SK-MEL-5 (cell line): Measurements from ENCODE around the gene NEBL. TPM values are rescaled to one million over a fixed set of nuclear protein-coding genes. Genes with fewer than 3 reads are reported as not detected.
A peak's percentile ranks its signal among the peaks of the same experiment; 100 is the strongest.

Experiments
- DNase-seq: peaks from one replicate; pipeline ENCODE4 v3.0.0-alpha.2; 2016; ENCODE audit warnings: low read depth, low spot score
- in situ Hi-C: cut with HindIII; loops from 2 replicates; pipeline ENCODE4 v1.10.0; 2016; ENCODE audit warnings: low sequenced_read_pairs, high pct_unique_total_duplicates, low pct_unique_long_range_greater_than_20kb
- total RNA-seq: library from RNA; depleted of rRNA; stranded (reverse); fragments of >200 nt; shearing (Covaris generic); gene quantifications from 2 replicates; pipeline ENCODE4 v1.2.3, GENCODE V29; 2014

The NEBL gene
- total RNA-seq, 1 experiment from 2014 or later = under 0.01 TPM

GRCh38 chr10:20835335-20835734 lies 61.8 kb downstream of the NEBL start:
- in situ Hi-C loops = no loop called here
- no peak for DNase-seq

GRCh38 chr10:20834825-20835224 lies 62.3 kb downstream of the NEBL start:
- in situ Hi-C loops = no loop called here

GRCh38 chr10:20822825-20823224 lies 74.3 kb downstream of the NEBL start:
- in situ Hi-C loops = no loop called here

More at GRCh38 chr10:20834825-20835224, 62.3 kb downstream of the NEBL start:
- DNase-seq = no peak

GRCh38 chr10:20817646-20818045 lies 79.5 kb downstream of the NEBL start:
- in situ Hi-C loops = no loop called here
- DNase-seq = no peak

More at GRCh38 chr10:20822825-20823224, 74.3 kb downstream of the NEBL start:
- no peak for DNase-seq

GRCh38 chr10:20817116-20817515 lies 80.0 kb downstream of the NEBL start:
- in situ Hi-C loops = no loop called here
- no peak for DNase-seq

DNA sequence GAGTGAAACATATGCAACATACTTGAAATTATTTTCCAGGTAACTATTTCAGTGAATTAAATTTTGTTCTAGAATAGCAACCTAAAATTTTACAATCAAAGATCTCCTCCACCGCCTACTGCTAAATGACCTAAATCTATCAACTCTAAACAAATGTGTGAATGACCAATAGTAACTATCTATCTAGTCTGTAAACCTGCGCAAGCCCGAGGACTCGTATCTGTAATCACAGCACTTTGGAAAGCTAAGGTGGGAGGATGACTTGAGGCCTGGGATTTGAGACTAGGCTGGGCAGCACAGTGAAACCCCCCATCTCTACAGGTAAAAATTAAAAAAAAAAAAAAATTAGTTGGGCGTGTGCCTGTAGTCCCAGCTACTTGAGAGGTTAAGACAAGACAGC lies 83.0 kb downstream of the NEBL start:
- no peak for DNase-seq
- in situ Hi-C loops = no loop called here

- in situ Hi-C loops = no loop called here
- DNase-seq = no peak
Observed at GRCh38 chr10:20811131-20811530, 86.0 kb downstream of the NEBL start.

DNA sequence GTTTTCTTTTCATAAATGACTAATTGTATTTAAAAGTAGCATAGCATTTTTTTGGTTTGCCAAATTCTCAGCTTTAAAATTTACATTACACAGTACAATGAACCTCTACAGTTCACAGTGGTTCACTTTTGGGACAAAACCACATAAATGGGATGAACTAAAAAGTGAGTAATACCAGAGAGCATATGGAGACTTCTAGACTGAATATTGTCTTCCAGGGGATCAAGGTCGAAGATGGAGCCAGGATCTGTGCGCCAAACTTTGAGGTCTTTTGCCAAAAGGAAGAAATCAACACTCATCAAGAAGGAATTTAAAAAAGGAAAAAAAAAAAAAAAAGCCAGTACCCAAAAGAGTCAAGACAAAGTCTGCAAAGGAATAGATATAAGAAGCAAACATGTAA lies 87.5 kb downstream of the NEBL start:
- in situ Hi-C loops = no loop called here
- DNase-seq = no peak

DNA sequence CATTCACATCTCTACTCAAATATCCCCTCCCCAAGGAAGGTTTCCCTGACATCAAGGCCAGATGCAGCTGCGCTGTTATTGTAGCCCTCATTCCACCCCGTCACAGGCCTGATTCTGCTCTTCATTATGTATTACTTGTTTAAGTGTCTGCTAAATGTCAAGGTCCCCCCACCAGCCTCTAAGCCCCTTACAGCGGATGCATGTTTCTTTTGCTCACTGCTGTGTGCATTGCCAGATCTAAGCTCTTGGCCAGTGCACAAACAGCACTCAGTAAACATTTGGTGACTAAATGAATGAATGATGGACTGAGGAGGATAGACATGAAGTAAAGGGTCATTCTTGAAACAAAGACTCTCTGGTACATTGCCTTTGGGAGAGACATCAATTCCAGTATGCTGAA lies 90.6 kb downstream of the NEBL start:
- in situ Hi-C loops = no loop called here

DNA sequence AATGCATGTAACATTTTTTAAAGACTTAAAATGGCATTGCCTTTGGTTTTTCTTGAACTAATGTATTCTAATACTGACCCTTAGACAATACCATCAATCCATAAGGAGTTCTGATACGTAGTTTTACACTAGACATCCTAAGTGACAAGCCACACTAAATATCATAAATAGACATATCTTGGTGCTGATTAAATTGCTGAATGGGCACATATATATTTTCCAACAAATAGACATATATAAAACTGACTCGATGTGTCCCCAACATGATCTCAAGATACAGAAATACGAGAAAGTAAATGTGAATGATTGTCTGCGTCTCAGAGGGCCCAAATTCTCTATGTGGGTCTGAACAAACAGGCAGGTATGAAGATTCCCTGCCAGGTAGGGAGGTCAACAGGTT lies 99.8 kb downstream of the NEBL start:
- DNase-seq = no peak
- in situ Hi-C loops = no loop called here

More for the DNA sequence above, 90.6 kb downstream of the NEBL start:
- no peak for DNase-seq

DNA sequence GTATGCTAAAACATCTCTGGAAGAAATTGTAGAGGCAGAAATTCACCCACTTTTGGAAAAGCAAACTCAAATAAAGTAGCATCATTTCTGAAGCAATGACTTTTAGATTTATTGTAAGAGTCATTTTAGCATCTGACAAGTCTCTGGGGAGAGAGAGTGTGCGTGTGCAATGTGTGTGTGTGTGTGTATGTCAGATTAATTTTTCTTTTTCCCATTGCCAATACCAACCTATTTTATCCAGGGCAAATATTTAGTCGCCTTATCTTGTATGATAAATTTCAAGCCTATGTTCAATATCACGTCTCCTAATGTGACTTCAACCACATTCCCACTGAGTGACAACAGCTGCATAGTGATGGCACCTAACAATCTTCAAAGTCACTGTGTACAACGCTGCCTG lies 101.7 kb downstream of the NEBL start:
- in situ Hi-C loops = no loop called here
- DNase-seq = no peak

GRCh38 chr10:20785174-20785573 lies 111.9 kb downstream of the NEBL start:
- in situ Hi-C loops = no loop called here
- no peak for DNase-seq

DNA sequence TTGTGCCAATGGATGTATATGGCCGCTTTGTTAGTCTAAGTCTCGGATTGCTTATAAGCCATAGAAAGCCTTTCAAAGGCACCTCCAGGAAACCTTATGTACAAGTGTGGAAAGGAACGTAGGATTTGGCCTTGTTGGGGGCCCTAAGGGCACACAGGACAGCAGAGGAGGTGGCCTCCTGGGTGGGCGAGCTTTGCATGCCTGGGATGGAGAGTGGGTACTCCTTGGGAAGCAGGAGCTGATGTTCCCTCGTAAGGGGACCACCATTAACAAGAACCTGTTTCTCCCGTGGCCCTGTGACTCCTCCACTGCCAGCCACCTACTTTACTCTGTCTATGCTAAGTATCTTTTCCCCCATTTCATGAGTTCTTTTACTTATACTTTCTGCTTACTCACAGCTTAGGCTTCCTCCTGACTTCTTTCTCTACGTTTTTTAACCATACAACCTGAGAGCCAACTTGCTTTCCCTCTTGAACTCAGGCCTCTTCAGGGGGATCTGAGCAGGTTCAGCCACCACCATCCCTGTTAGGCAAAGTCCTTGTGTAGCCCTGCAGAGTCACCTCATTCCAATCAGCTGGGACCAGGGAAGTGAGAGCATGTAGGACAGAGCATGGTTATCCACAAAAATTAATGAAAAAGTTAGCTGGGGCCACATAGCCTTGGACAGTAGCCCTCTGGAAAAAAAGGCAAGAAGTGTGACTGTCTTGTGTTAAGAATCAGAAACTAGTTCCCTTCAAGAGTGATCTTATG lies 118.9 kb downstream of the NEBL start:
- no peak for DNase-seq
- in situ Hi-C loops = no loop called here

DNA sequence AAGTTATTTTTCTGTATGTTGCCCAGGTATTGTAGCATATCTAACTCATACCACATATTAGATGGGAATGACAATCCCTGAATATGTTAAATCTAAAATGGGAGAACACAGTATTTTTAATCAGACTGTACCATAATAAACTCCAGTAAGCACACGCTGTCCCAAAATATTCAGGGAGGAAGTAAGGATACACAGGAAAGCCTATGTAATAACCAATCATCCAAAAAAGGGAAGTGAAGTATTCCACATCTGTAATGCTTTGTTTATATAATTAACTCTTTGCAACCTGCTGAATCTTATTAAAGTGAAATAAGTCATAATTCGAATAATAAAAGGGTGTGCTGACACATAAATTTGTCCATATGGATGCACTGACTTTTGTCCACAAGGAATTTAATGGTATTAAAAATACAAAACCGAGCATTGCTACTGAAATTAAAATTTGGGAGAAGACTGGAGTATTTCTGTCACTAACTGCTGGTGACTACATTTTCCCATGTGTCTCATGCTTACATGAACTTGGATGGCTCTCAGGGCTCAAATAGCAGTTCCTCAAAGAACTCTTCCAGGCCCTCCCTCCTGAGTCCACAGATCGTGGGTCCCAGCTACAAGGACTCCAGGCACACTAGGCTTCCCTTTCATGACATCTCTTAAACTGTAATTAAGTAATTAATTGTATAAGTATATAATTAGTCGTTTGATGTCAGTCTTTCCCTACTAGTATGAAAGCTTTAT lies 120.6 kb downstream of the NEBL start:
- no peak for DNase-seq
- in situ Hi-C loops = no loop called here

GRCh38 chr10:20771051-20771450 lies 126.1 kb downstream of the NEBL start:
- DNase-seq = no peak
- in situ Hi-C loops = no loop called here

- in situ Hi-C loops = no loop called here
Observed at GRCh38 chr10:20769481-20769880, 127.6 kb downstream of the NEBL start.

GRCh38 chr10:20768843-20769242 lies 128.3 kb downstream of the NEBL start:
- DNase-seq = peak; percentile 16
- in situ Hi-C loops = no loop called here

More at GRCh38 chr10:20769481-20769880, 127.6 kb downstream of the NEBL start:
- DNase-seq = no peak

DNA sequence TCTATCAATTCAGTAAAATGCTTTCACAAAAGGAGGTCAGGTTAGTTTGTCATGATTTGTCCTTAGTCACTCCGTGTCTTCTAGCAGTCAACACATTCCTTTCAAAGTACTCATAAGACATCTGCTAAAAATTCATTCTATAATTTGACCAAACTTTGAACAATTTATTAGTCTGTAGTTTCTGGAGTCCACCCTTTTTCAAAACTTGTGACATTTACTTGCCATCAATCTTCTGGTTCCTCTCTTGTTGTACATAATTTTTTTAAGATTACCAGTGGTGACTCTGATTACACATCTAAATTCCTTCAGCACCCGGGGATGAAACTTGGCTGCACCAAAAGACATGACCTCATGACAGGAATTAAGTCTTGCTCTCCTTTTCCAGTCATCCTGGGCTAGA lies 130.1 kb downstream of the NEBL start:
- DNase-seq = no peak
- in situ Hi-C loops = no loop called here

DNA sequence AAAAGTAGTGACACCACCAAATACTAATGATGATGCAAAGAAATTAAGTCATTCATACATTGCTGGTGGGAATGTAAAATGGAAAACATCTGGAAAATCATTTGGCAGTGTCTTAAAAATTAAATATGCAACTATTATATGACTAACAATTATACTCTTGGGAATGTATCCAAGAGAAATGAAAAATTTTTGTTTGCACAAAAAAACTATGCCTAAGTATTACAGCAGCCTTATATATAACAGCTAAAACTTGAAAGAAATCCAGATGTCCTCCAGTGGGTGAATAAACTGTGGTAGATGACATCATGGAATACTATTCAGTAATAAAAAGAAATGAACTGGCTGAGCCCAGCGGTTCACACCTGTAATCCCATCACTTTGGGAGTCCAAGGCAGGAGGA lies 132.0 kb downstream of the NEBL start:
- in situ Hi-C loops = no loop called here
- no peak for DNase-seq
